Skeletal muscle satellite cell (primary cell): ENCODE measurements around the gene CLIC5.

Experiments
- H3K27me3 ChIP-seq: 2 replicates; pipeline ENCODE4 v1.7.0; 2013; ENCODE audit warnings: low read length; ENCODE audit not compliant: control insufficient read depth, insufficient read depth
- H3K36me3 ChIP-seq: 2 replicates; pipeline ENCODE4 v1.7.0; 2013; ENCODE audit warnings: mild to moderate bottlenecking, control low read depth, low read length; ENCODE audit not compliant: insufficient read depth
- H3K4me1 ChIP-seq: 2 replicates; pipeline ENCODE4 v1.7.0; 2013; ENCODE audit warnings: low read length; ENCODE audit not compliant: control insufficient read depth, insufficient read depth
- H3K4me2 ChIP-seq: 2 replicates; pipeline ENCODE4 v1.7.0; 2013; ENCODE audit warnings: mild to moderate bottlenecking, low read length
- H3K4me3 ChIP-seq: 2 replicates; pipeline ENCODE4 v1.7.0; 2013; ENCODE audit warnings: low read length
- H3K9ac ChIP-seq: 2 replicates; pipeline ENCODE4 v1.7.0; 2013; ENCODE audit warnings: mild to moderate bottlenecking, low read depth, low read length, moderate library complexity
- H3K9me3 ChIP-seq: replicated peaks from 2 replicates; pipeline ENCODE4 v1.7.0; 2013; ENCODE audit warnings: mild to moderate bottlenecking, control low read depth, low read length

The CLIC5 gene

DNA sequence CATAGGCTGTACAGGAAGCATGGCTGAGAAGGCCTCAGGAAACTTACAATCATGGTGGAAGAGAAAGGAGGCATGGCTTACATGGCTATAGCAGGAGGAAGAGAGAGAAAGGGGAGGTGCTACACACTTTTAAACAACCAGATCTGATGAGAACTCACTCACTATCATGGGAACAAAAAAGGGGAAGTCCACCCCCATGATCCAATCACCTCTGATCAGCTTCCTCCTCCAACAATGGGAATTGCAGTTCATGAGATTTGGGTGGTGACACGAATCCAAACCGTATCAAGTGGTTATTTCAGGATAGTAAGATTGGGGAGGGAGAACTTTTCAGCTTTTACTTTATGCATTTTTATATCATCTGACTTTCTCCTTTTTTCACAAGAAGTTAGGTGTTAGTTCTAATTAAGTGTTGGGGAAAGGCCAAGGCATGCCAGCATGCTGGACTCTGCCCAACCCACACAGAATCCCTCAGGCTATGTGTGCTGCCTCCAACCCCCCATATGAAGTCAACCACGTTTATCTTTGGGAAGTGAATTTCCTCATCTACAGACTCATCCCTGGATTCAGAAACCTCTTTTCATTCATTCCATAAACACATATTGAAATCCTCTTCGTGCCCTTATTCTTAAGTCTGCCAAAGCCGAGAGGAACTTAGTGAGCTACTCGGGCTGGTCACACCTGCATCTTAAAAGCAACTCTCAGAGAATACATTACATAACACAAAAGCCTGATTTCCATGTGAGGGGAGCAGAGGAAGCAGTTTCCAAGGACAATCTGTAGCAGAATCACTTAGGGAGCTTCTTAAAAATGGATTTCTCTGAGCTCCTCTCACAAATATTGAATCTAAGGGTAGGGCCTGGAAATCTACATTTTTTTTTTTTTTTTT is 16.7 kb upstream of the CLIC5 start:
- H3K9me3 ChIP-seq, result no peaks in the 10 kb centered on the region
- no peak overlapping the region for H3K4me3 ChIP-seq
- H3K4me2 ChIP-seq, result no peak overlapping the region
- H3K36me3 ChIP-seq, result no peaks in the 10 kb centered on the region
- no peaks in the 10 kb centered on the region for H3K4me1 ChIP-seq
- peaks cover 17% of the 10 kb centered on the region for H3K27me3 ChIP-seq
- H3K9ac ChIP-seq, result no peak overlapping the region

DNA sequence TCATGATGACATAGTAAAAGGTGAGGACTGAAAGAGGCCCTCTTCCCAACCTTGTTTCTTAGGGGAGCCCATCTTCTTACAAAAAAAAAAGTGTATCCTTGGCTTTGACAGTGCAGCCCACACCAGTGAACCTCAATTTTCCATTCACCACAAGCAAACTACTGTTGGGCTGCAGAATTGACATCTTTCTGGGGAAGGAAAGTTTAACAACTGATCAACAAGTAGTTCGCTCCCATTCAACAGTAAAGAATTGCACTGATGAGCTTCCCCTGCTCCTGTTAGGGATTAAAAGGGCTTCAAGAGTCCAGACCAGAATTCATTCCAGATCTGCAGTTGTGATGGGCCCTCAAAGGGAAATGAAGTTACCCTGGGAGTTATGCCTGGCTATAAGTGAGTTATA is 13.9 kb upstream of the CLIC5 start:
- H3K9me3 ChIP-seq, result no peaks in the 10 kb centered on the region
- H3K9ac ChIP-seq, result no peak overlapping the region
- no peaks in the 10 kb centered on the region for H3K36me3 ChIP-seq
- H3K4me2 ChIP-seq, result no peak overlapping the region
- H3K27me3 ChIP-seq, result peaks cover 20% of the 10 kb centered on the region
- H3K4me3 ChIP-seq, result no peak overlapping the region
- H3K4me1 ChIP-seq, result no peaks in the 10 kb centered on the region

DNA sequence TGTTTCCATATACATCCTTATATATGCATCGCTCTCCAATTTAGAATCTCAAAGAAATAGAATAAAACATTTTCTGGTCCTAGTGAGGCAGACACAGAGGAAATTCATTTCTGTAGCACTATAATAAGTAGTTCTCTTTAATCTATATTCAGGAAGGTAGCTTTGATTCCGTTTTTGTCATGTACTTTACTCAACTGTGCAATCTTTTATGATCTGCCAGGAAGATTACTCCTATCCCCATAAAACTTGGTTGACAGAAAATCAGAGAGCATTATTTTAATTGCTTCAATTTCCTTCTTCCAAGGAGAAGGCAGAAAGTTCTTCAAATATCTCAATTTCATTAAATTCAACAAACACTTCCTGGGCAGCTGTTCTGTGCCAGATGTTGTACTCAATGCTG is 10.6 kb upstream of the CLIC5 start:
- H3K36me3 ChIP-seq, result no peaks in the 10 kb centered on the region
- H3K4me1 ChIP-seq, result no peaks in the 10 kb centered on the region
- H3K9ac ChIP-seq, result no peak overlapping the region
- no peak overlapping the region for H3K4me2 ChIP-seq
- no peak overlapping the region for H3K4me3 ChIP-seq
- peaks cover 17% of the 10 kb centered on the region for H3K27me3 ChIP-seq
- no peaks in the 10 kb centered on the region for H3K9me3 ChIP-seq

DNA sequence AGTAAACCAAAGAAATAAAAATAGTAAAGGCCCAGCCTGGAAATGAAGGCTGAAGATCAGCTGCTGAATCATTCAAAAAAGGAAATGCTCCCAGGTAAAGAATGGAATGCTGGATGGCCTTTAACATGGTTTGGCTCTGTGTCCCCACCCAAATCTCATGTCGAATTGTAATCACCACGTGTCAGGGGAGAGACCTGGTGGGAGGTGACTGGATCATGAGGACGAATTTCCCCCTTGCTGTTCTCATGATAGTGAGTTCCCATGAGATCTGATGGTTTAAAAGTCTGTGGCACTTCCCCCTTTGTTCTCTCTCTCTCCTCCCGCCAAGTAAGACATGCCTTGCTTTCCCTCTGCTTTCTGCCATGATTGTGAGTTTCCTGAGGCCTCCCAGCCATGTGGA is 9.9 kb upstream of the CLIC5 start:
- Histone ChIP-seq H3K27me3 (peaks cover 17% of the 10 kb centered on the region), H3K4me2 (no peak overlapping the region), H3K4me3 (no peak overlapping the region), H3K9ac (no peak overlapping the region), H3K4me1 (no peaks in the 10 kb centered on the region), H3K9me3 (no peaks in the 10 kb centered on the region), H3K36me3 (no peaks in the 10 kb centered on the region)

DNA sequence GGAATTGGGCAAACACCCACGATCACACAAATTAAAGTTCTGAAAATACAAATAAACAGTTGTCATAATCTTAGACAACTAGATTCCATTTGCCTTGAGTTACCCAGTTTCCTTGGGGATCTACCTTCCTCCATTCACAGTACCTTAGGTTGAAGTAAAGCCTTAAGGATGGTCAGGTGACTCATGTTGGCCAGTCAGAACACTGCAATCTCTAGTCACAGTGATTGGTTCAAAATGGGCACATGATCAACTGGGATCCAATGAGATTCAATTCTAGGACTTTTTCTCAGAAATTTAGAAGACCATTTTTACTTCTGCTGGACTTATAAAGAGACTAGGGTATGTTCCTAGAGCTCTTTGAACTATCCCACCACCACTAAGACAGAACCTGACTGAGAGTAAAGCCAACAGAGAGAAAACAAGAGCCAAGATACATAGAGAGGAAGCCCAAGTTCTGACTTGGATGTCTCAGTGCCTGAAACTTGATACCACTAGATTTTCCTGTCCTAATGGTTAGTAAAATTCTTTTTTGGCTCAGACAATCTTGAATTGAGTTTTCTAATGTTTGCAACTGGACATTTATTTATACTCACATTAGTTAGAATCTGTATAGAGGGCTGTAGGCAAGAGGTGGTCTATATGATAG is 8.6 kb upstream of the CLIC5 start:
- H3K9ac ChIP-seq, result no peak overlapping the region
- H3K9me3 ChIP-seq, result no peaks in the 10 kb centered on the region
- H3K27me3 ChIP-seq, result peaks cover 11% of the 10 kb centered on the region
- H3K4me3 ChIP-seq, result no peak overlapping the region
- H3K4me2 ChIP-seq, result no peak overlapping the region
- H3K36me3 ChIP-seq, result no peaks in the 10 kb centered on the region
- H3K4me1 ChIP-seq, result no peaks in the 10 kb centered on the region

DNA sequence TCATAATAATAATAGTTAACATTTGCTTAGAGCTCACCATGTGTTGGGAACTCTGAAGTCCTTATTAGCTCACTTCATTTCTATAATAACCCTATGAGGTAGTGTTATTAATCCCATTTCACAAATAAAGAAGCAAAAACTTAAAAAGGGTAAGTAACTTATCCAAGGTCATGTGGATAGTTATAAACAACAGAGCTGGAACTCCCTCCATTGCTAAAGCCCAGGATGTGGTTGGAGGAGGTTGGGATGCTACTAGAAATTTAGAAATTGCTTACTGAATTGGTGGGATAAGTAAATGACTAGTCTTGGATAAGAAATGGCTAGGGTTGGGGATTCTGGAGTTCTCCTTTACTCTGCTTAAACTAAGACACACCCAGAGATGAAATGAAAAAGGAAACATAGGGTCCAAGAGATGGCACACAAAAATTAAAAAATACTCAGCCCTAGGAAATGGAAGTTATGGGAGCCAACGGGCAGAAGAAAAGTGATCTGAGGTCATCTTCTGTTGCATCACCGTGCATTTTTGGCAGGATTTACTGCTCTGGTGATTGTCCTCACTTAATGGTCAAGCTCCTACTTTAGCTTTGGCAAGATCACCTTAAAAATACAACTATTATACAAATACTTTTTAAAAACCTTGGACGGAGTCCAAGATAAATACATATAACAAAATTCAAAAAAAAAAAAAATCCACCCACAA is 7.7 kb upstream of the CLIC5 start:
- no peak overlapping the region for H3K4me3 ChIP-seq
- H3K9ac ChIP-seq, result no peak overlapping the region
- peaks cover 7% of the 10 kb centered on the region for H3K27me3 ChIP-seq
- H3K36me3 ChIP-seq, result no peaks in the 10 kb centered on the region
- no peaks in the 10 kb centered on the region for H3K4me1 ChIP-seq
- H3K9me3 ChIP-seq, result no peaks in the 10 kb centered on the region
- no peak overlapping the region for H3K4me2 ChIP-seq

DNA sequence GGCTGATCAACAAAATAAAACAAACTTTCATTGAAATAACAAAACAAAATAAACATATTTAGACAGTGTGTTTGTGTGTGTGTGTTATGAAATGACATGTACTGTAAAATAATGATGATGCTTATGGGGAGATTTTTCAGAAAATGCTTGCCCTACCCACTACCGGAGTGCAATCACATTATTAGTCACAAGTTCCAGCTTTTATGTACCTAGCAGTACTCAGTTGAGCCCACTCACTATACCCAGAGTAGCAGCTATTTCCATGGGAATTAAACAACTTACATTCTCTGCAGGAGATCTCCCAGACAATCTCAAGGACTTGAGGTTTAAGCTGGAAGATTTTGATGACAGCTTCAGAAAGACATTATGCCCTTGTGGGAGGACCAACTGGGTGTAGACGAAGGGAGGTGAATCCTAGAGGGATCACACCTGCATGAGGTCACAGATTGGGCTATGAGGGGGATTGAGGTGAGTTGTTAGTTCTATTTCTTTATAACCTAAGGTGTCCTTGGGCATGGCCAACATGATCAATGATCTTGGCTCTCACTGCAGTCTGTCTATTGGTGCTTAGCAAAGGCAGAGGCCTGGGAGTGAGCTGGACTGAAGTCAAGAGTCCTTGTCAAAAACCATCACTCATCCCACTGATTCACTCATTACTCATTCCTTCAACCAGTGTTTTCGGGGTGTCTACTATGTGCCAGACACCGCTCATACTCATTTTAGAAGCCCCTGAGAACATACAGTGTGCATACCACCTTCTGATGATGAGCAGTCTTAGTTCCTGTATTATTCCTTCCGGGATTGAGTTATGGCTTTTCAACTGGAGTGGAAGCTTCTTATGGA is 6.7 kb upstream of the CLIC5 start:
- Histone ChIP-seq H3K4me1 (no peaks in the 10 kb centered on the region), H3K9ac (no peak overlapping the region), H3K4me2 (no peak overlapping the region), H3K27me3 (peaks cover 15% of the 10 kb centered on the region), H3K36me3 (no peaks in the 10 kb centered on the region), H3K4me3 (no peak overlapping the region), H3K9me3 (no peaks in the 10 kb centered on the region)

DNA sequence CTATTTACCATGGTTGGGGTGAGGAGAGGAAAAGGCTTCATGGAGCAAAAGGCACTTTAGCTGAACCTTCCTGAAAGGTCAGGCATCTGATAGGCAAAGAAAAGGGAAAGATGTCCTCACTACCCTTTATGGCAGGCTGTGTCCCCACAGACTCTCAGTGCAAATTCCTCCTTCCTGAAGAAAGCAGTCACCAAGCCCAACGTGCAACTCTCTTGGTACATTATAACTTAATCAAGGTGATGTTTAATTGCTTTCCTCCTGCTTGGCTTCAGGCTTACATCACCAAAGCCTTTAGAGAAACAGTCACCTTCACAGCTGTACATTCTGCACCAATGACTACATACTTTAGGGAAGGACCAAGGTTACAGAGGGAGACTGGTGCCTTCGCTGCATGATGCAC is 2.1 kb upstream of the CLIC5 start:
- Histone ChIP-seq H3K36me3 (no peaks in the 10 kb centered on the region), H3K4me1 (peaks cover 9% of the 10 kb centered on the region), H3K9me3 (no peaks in the 10 kb centered on the region), H3K4me3 (no peak overlapping the region), H3K9ac (no peak overlapping the region), H3K27me3 (peaks cover 53% of the 10 kb centered on the region), H3K4me2 (no peak overlapping the region)

DNA sequence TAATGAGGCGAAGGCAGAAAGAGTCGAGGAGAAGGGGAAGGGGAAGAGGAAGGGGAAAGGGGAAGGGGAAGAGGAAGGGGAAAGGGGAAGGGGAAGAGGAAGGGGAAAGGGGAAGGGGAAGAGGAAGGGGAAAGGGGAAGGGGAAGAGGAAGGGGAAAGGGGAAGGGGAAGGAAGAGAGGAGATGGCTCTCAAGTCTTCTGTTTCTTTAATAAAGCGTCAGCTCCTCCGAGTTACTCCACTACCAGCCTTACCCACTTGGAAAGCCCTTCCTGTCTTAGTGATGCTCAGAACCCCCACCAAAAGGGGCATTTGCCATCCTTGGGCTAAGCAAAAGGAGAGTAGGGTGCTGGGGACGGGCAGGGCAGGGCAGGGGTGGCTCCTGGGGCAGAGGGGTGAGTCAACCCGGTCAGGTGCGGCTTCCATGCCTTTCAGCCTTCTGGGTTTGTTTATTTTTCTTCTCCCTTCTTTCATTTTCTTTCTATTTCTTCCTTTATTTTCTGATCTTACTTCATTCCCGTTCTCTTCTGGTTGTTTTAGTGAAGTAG is 476 bp upstream of the CLIC5 start:
- no peak overlapping the region for H3K9ac ChIP-seq
- H3K4me3 ChIP-seq, result peak overlapping the region; percentile 55
- H3K36me3 ChIP-seq, result no peaks in the 10 kb centered on the region

DNA sequence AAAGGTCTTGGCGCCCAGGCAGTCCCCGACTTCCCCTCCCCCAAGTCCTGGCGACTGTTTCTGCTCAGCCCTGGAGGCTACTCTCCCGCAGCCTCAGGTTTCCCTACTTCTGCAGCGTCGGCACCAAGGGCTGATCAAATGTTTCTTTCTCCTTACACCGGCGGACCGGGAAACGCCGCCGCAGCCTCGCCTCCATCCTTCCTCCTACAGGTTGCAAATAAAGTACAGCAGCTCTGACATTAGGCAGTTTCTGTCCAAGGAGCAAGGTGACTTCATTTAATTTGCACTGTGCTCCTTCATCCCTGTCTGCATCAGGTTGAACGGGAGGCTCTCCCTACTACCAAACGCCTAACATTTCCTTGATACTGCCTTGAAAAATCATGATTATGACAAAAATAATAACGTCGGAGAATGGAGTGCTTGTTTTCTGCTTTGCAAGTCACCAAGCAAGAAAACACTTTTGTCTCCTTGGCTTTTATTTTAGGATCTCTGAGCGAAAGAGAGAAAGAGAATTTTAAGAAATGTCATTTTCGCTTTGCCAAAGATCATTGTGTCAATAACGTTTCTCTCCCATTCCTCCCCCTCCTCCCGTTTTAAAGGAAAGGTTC is 1.0 kb downstream of the CLIC5 start:
- H3K36me3 ChIP-seq, result no peaks in the 10 kb centered on the region
- peaks cover 81% of the 10 kb centered on the region for H3K27me3 ChIP-seq
- H3K4me3 ChIP-seq, result peak overlapping the region; percentile 55
- peaks cover 9% of the 10 kb centered on the region for H3K4me1 ChIP-seq
- H3K9ac ChIP-seq, result no peak overlapping the region
- no peaks in the 10 kb centered on the region for H3K9me3 ChIP-seq
- H3K4me2 ChIP-seq, result peak overlapping the region; percentile 72

More for the DNA sequence above, 476 bp upstream of the CLIC5 start:
- H3K4me2 ChIP-seq, result peak overlapping the region; percentile 72
- H3K4me1 ChIP-seq, result peaks cover 9% of the 10 kb centered on the region
- H3K27me3 ChIP-seq, result peaks cover 67% of the 10 kb centered on the region
- H3K9me3 ChIP-seq, result no peaks in the 10 kb centered on the region
